Breast epithelium (tissue), 3 donors: ENCODE data around the gene MEG3.

Source experiments
- POLR2AphosphoS5 ChIP-seq, 3 donors: sonication (generic); formaldehyde crosslinking; IDR thresholded peaks; one replicate each; pipeline ENCODE4 v1.6.1; 2017; ENCODE audit warnings: antibody characterized with exemption in 3 of 3
- TF ChIP-seq, protein P1 (sequence below), 3 donors: fragments of 450-650 bp; IDR thresholded peaks; one replicate each; pipeline ENCODE4 v1.5.1; 2016 to 2017; ENCODE audit warnings: antibody characterized with exemption in 3 of 3, mild to moderate bottlenecking in 3 of 3, moderate library complexity in 3 of 3

DNA sequence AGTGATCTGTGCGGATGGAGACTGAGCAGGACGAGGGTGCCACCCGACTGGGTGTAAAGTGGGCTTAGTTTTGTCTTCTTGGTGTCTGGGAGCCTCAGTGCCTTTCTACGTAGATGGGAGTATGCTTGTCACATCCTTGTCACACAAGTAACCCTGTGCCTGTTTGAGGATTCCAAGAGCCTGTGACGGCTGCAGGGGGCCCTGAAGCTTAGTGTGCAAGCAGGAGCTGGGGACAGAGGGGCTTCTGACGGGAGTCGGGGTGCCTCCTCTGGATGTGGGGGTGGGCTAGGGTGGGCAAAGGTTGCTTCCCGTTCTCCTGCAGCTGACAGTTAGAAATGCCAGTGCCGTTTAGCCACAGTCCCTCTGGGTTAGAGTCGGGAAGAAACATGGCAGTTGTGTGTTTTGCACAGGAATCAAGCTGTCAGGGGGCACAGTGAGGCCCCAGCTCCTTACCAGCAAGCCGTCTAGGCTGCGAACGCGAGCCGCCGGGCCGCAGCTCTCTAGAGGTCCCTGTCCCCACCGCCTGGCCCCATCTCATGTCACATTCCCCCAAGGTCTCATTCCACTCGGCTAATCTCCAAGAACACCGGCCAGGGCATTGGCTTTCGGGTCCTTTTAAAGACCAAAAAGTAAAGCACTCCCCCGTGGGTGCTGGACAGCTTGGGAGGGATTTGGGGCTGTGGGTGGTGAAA, 70.6 kb downstream of the MEG3 start:
- TF ChIP-seq, protein P1, sequence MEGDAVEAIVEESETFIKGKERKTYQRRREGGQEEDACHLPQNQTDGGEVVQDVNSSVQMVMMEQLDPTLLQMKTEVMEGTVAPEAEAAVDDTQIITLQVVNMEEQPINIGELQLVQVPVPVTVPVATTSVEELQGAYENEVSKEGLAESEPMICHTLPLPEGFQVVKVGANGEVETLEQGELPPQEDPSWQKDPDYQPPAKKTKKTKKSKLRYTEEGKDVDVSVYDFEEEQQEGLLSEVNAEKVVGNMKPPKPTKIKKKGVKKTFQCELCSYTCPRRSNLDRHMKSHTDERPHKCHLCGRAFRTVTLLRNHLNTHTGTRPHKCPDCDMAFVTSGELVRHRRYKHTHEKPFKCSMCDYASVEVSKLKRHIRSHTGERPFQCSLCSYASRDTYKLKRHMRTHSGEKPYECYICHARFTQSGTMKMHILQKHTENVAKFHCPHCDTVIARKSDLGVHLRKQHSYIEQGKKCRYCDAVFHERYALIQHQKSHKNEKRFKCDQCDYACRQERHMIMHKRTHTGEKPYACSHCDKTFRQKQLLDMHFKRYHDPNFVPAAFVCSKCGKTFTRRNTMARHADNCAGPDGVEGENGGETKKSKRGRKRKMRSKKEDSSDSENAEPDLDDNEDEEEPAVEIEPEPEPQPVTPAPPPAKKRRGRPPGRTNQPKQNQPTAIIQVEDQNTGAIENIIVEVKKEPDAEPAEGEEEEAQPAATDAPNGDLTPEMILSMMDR (IDR thresholded peaks at IDR 0.05) = no peak
- TF ChIP-seq POLR2AphosphoS5 (IDR thresholded peaks at IDR 0.05) = no peak
